HG03432 (cell line): ENCODE data around the gene SSRP1.

ENCODE experiments used
- ATAC-seq: cut with Tn5 transposase; IDR thresholded peaks from one replicate; pipeline ENCODE4 v1.9.1; 2021; ENCODE audit warnings: mild to moderate bottlenecking, moderate library complexity; ENCODE audit not compliant: unreplicated experiment

The SSRP1 gene

DNA sequence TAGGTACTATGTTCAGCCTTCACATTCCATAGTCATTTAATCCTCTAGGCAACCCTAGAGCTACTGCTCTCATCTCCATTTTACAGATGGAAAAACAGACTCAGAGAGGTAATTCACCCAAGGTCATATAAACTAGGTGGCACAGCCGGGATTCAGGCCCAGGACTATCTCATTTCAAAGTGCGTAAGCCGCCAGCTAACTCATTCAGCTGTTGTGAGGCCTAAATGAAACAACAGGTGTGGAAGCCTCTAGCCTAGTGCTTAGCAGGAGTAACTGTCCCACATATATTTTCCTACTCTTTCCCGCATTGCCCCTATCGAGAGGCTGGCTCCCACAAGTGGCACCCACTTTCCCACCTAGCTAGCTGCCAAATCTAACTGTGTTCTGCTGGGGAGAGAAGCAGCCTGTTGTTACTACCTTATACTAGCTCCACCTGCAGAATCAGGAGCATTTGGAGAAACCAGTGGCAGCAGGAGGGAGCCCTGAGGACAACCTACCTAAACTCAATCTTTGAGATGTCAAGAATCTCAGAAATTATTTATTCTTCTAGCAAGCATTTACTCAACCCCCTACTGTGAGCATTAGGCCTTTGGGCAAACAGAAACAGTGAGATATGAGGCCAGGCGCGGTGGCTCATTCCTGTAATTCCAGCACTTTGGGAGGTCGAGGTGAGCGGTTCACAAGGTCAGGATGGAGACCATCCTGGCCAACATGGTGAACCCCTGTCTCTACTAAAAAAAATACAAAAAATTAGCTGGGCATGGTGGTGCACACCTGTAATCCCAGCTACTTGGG is 24.4 kb upstream of the SSRP1 start:
- ATAC-seq = no peak

- ATAC-seq = no peak
Observed at GRCh38 chr11:57359396-57359795, 23.7 kb upstream of the SSRP1 start.

GRCh38 chr11:57358991-57359390 is 23.3 kb upstream of the SSRP1 start:
- ATAC-seq = no peak

DNA sequence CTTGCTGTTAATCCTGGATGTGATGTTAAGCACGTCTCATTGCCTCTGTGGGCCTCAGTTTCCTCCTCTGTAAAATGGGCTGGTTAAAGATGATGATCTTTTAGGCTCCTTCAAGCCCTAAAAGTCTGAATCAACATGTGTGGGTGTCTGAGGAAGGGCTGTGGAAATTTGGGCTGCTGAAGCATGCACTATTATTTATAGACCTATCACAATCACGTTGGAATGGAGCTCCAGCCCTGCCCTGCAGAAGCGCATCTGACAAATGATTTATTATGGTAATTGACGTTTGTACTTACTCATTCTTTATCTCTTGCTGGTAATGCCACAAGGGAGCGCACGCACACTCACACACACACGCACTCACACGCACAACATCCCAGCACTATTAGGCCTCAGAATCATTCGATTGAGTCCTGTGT is 22.9 kb upstream of the SSRP1 start:
- no peak for ATAC-seq

DNA sequence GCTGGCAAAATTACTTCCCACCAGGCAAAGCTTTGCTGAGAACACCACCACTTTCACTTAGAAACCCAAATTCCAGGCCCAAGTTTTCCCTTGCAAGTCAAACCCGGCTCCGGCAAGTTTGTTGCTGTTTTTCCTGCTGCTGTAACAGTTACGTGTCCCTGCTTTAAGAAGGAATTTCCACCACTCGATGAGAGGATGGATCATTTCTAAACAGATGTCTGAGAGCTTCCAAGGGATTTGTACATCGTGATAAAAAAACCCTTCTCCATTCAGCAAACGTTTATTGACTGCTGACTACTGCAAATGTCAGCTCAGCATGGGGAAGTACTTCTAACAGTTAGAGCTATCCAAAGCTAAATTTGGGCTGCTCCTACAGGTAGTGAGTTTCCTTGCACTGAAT is 22.2 kb upstream of the SSRP1 start:
- ATAC-seq = no peak

DNA sequence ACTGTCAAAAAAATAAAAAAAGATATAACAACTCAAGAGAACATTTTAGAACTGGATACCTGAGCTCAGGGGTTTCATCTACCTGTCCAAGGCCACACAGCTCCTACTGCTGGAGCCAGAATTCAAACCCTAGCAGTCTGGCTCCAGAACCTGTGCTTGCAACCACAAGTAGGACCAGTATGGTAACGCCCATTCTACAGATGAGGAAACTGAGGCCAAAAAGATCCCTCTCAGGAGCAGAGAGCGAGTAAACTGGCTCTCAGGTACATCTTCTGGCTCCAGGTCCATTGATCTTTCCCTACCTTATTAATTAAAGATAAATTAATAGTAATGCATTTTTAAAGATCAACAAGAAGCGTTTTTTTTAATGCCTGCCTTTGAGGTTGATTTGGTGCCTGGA is 21.6 kb upstream of the SSRP1 start:
- no peak for ATAC-seq

GRCh38 chr11:57356268-57356667 is 20.6 kb upstream of the SSRP1 start:
- ATAC-seq = no peak

GRCh38 chr11:57354699-57355098 is 19.0 kb upstream of the SSRP1 start:
- no peak for ATAC-seq

- no peak for ATAC-seq
Observed at GRCh38 chr11:57353852-57354251, 18.2 kb upstream of the SSRP1 start.

DNA sequence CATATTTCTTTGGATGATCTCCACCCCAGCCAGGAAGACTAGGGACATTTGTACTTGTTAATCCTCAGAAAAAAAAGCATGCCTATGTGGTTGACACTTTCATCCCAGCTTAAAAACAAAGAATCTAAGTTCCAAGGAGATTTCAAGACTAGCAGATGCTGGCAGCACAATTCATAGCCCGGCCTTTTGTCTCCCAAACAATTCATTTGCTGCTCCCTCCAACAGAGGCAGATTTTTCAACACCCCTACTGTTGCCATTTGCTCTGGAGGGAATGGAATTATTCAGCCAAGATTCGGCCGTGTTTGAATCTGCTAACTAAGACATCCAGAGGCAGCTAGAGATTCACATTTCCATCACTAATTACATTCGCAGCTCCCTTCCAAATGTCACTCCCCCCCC is 17.8 kb upstream of the SSRP1 start:
- no peak for ATAC-seq

DNA sequence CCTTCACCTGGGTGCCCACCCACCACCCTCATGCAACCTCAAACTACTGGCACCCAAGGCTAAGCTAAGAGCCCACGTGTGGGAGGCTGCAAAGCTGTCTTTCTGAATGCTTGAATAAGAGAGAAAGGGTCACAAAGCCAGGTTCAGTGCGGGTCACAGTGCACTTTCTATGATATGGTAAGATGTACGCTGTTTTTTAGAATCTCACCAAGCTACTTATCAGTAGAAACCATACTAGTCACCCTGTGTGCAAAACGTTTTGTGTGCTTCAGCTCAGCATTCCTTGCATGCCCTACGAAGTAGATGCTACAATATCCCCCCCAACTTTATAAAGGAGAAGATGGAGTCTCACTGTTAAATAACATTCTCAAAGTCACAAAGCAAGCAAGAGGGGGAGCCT is 17.3 kb upstream of the SSRP1 start:
- ATAC-seq = no peak

GRCh38 chr11:57349491-57350274 is 14.0 kb upstream of the SSRP1 start:
- ATAC-seq = peak; percentile 65

DNA sequence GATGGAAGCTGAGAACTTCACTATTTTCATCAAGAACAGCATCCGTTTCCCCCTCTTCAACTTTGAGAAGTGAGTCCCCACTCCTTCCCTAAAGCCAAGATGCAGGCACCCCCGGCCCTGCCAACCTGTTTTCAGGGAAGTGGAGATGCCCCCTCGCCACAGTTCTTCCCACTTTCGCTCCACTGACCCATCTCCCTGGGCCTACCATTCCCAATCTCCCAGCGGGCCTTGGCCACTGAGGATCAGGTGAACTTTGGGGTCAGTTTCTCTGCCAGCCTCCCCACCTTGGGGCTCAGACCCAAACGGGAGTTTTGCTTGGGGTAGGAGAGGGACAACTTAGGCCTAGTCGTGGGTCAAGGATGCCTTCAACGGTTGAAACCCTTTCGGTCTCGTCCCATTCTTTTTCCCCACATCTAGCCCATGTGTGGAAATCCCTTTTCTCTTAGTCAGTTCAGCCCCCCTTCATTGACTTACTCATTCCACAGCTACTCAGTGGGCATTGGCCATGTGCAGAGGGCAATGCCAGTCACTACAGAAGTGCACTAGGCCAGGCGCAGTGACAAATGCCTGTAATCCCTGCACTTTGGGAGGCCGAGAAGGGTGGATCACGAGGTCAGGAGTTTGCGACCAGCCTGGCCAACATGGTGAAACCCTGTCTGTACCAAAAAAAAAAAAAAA is 13.1 kb upstream of the SSRP1 start:
- ATAC-seq = no peak

- ATAC-seq = no peak
Observed at GRCh38 chr11:57348052-57348451, 12.4 kb upstream of the SSRP1 start.

DNA sequence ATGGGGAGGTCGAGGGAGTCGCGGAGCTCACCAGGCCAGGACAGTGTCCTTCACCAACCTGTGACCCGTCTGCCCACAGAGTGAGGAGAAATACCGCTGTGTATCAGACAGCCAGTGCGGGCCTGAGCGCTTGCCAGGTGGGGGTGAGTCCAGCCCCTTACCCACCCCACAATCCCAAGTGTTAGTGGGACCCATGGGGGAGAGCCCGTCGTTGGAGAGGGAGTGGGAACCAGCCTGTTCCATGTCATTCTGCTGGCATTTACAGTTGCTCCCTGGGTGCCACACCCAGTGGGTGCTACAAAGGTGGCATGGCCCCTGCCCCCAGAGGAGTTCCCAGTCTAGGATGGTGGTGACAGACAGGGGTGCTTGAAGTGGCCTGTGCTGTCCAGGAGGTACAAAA is 11.6 kb upstream of the SSRP1 start:
- no peak for ATAC-seq

GRCh38 chr11:57345555-57346211 is 10.0 kb upstream of the SSRP1 start:
- ATAC-seq = peak; percentile 63

DNA sequence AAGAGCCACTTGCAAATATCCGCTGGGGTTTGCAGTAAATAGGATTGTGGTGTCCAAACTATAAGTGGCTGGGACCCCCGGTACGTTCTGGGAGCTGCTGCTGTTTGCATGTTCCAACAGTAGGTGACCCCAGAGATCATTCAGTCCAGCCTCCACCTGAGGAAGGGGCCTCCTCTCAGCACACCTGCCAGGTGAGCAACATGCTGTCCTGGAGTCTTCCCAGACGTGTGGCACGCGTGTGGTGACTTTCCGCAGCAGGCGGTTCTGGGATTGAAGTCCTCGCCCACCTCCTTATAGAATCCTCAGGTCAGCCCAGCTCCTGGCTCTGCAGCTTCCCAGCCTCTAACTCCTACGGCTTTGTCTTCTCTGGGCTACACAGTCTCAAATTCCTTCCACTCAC is 9.1 kb upstream of the SSRP1 start:
- ATAC-seq = no peak

GRCh38 chr11:57343825-57344224 is 8.1 kb upstream of the SSRP1 start:
- no peak for ATAC-seq

GRCh38 chr11:57342702-57343101 is 7.0 kb upstream of the SSRP1 start:
- ATAC-seq = no peak

GRCh38 chr11:57341250-57341808 is 5.6 kb upstream of the SSRP1 start:
- no peak for ATAC-seq

- no peak for ATAC-seq
Observed at GRCh38 chr11:57340039-57340615, 4.4 kb upstream of the SSRP1 start.
